ENCODE measurements around the gene YWHAG. TPM values are rescaled to one million over a fixed set of nuclear protein-coding genes. Genes with fewer than 3 reads are reported as not detected.
"Not testable (repeated sequence)": the region's sequence is repeated elsewhere in the genome, so short reads cannot be mapped to it uniquely, and the experiment has no call there.

Gene YWHAG
- total RNA-seq, 2 experiments from 2014 or later, result 140 to 144 TPM

GRCh38 chr7:76346097-76346496 is 12.7 kb downstream of the YWHAG start:
- ATAC-seq (no peak), DNase-seq (no peak)
- peaks cover 79% of the 10 kb centered on the region for H3K4me1 Mint-ChIP-seq
- H3K9me3 Mint-ChIP-seq (ENCODE audit: low read depth), result no peaks in the 10 kb centered on the region
- H3K36me3 Mint-ChIP-seq (ENCODE audit: low read depth), result peaks cover 77% of the 10 kb centered on the region
- H3K4me3 Mint-ChIP-seq, result no peak overlapping the region
- peak overlapping the region; percentile 14 for H3K27ac Mint-ChIP-seq
- ChIA-PET CTCF (no interaction called here), POLR2A (no interaction called here)
- no peaks in the 10 kb centered on the region for H3K27me3 Mint-ChIP-seq
- intact Hi-C loops (cut with DNase I, micrococcal nuclease), result no loop called here

GRCh38 chr7:76343931-76344321 is 14.9 kb downstream of the YWHAG start:
- H3K36me3 Mint-ChIP-seq (ENCODE audit: low read depth), result peaks cover 70% of the 10 kb centered on the region
- H3K4me3 Mint-ChIP-seq, result no peak overlapping the region
- ChIA-PET CTCF (interaction anchor here (0.6 to 2.0 kb wide), 4 partner anchors 9 to 26 kb away, joined by 3 to 6 read pairs (median 6); partner anchors contain the start of gene YWHAG), POLR2A (interaction anchor here (1.0 to 1.6 kb wide), 2 partner anchors 11 to 15 kb away, joined by 3 to 10 read pairs; partner anchors contain the start of gene YWHAG)
- no peaks in the 10 kb centered on the region for H3K27me3 Mint-ChIP-seq
- peaks cover 72% of the 10 kb centered on the region for H3K4me1 Mint-ChIP-seq
- DNase-seq (no peak), ATAC-seq (no peak)
- H3K9me3 Mint-ChIP-seq (ENCODE audit: low read depth), result no peaks in the 10 kb centered on the region
- peak overlapping the region; percentile 34 for H3K27ac Mint-ChIP-seq
- intact Hi-C loops (cut with DNase I, micrococcal nuclease), result loop anchor here (1.0 kb wide), 3 partner anchors 14 to 26 kb away; partner anchors contain the start of gene YWHAG (in 1 of the 2)

- Mint-ChIP-seq H3K4me3 (no peak overlapping the region), H3K9me3 (ENCODE audit: low read depth) (no peaks in the 10 kb centered on the region), H3K27ac (peak overlapping the region; percentile 34), H3K27me3 (no peaks in the 10 kb centered on the region), H3K36me3 (ENCODE audit: low read depth) (peaks cover 71% of the 10 kb centered on the region), H3K4me1 (peaks cover 74% of the 10 kb centered on the region)
- peak; percentile 96 for ATAC-seq
- ChIA-PET CTCF (interaction anchor here (0.6 to 2.0 kb wide), 4 partner anchors 9 to 25 kb away, joined by 3 to 6 read pairs (median 6); partner anchors contain the start of gene YWHAG), POLR2A (interaction anchor here (0.6 to 1.6 kb wide), 3 partner anchors 11 to 17 kb away, joined by 3 to 10 read pairs (median 3); partner anchors contain the start of gene YWHAG)
- peak; percentile 46 for DNase-seq
- intact Hi-C loops (cut with DNase I, micrococcal nuclease), result loop anchor here (1.0 kb wide), 3 partner anchors 15 to 25 kb away; partner anchors contain the start of gene YWHAG (in 1 of the 2)
Measured at GRCh38 chr7:76343294-76343930, 15.4 kb downstream of the YWHAG start.

GRCh38 chr7:76342222-76342621 is 16.6 kb downstream of the YWHAG start:
- H3K9me3 Mint-ChIP-seq (ENCODE audit: low read depth), result no peaks in the 10 kb centered on the region
- intact Hi-C loops (cut with DNase I, micrococcal nuclease), result no loop called here
- peaks cover 72% of the 10 kb centered on the region for H3K4me1 Mint-ChIP-seq
- no peaks in the 10 kb centered on the region for H3K27me3 Mint-ChIP-seq
- ChIA-PET CTCF (interaction anchor here (1.0 kb wide), 1 partner anchor 8 kb away, joined by 3 read pairs; no protein-coding TSS in a partner anchor), POLR2A (interaction anchor here (0.8 kb wide), 1 partner anchor 12 kb away, joined by 3 read pairs; no protein-coding TSS in a partner anchor)
- H3K27ac Mint-ChIP-seq, result no peak overlapping the region
- ATAC-seq (no peak), DNase-seq (no peak)
- no peak overlapping the region for H3K4me3 Mint-ChIP-seq
- H3K36me3 Mint-ChIP-seq (ENCODE audit: low read depth), result peaks cover 72% of the 10 kb centered on the region

GRCh38 chr7:76340617-76341131 is 18.1 kb downstream of the YWHAG start:
- intact Hi-C loops (cut with DNase I, micrococcal nuclease), result no loop called here
- H3K36me3 Mint-ChIP-seq (ENCODE audit: low read depth), result peaks cover 66% of the 10 kb centered on the region
- DNase-seq (no peak), ATAC-seq (no peak)
- peak overlapping the region; percentile 44 for H3K27ac Mint-ChIP-seq
- no peak overlapping the region for H3K4me3 Mint-ChIP-seq
- peaks cover 70% of the 10 kb centered on the region for H3K4me1 Mint-ChIP-seq
- no peaks in the 10 kb centered on the region for H3K27me3 Mint-ChIP-seq
- no peaks in the 10 kb centered on the region for H3K9me3 Mint-ChIP-seq (ENCODE audit: low read depth)
- ChIA-PET CTCF (no interaction called here), POLR2A (no interaction called here)

- Mint-ChIP-seq H3K36me3 (ENCODE audit: low read depth) (peaks cover 53% of the 10 kb centered on the region), H3K27ac (peak overlapping the region; percentile 51), H3K9me3 (ENCODE audit: low read depth) (no peaks in the 10 kb centered on the region), H3K4me1 (peaks cover 59% of the 10 kb centered on the region), H3K4me3 (no peak overlapping the region), H3K27me3 (no peaks in the 10 kb centered on the region)
- intact Hi-C loops (cut with DNase I, micrococcal nuclease), result no loop called here
- ChIA-PET CTCF (no interaction called here), POLR2A (no interaction called here)
- ATAC-seq (no peak), DNase-seq (no peak)
Measured at GRCh38 chr7:76338298-76339084, 20.3 kb downstream of the YWHAG start.

- intact Hi-C loops (cut with DNase I, micrococcal nuclease), result no loop called here
- no peak overlapping the region for H3K27ac Mint-ChIP-seq
- DNase-seq, result no peak
- H3K4me3 Mint-ChIP-seq, result no peak overlapping the region
- ATAC-seq, result no peak
- CTCF ChIA-PET, result interaction anchor here (0.9 kb wide), 1 partner anchor 18 kb away, joined by 3 read pairs; no protein-coding TSS in a partner anchor
- peaks cover 48% of the 10 kb centered on the region for H3K36me3 Mint-ChIP-seq (ENCODE audit: low read depth)
- POLR2A ChIA-PET, result no interaction called here
- no peaks in the 10 kb centered on the region for H3K27me3 Mint-ChIP-seq
- H3K4me1 Mint-ChIP-seq, result peaks cover 47% of the 10 kb centered on the region
- H3K9me3 Mint-ChIP-seq (ENCODE audit: low read depth), result no peaks in the 10 kb centered on the region
Measured at GRCh38 chr7:76337147-76337546, 21.6 kb downstream of the YWHAG start.

GRCh38 chr7:76336094-76336493 is 22.7 kb downstream of the YWHAG start:
- CTCF ChIA-PET, result interaction anchor here (1.1 to 1.3 kb wide), 2 partner anchors 16 to 22 kb away, joined by 3 to 5 read pairs; no protein-coding TSS in a partner anchor
- peaks cover 46% of the 10 kb centered on the region for H3K36me3 Mint-ChIP-seq (ENCODE audit: low read depth)
- no peaks in the 10 kb centered on the region for H3K27me3 Mint-ChIP-seq
- H3K4me1 Mint-ChIP-seq, result peaks cover 42% of the 10 kb centered on the region
- no peak overlapping the region for H3K4me3 Mint-ChIP-seq
- no peak overlapping the region for H3K27ac Mint-ChIP-seq
- no peak for DNase-seq
- H3K9me3 Mint-ChIP-seq (ENCODE audit: low read depth), result no peaks in the 10 kb centered on the region
- intact Hi-C loops (cut with DNase I, micrococcal nuclease), result no loop called here
- ATAC-seq, result no peak
- POLR2A ChIA-PET, result no interaction called here

- ATAC-seq; H3K9me3 Mint-ChIP-seq (ENCODE audit: low read depth); H3K4me3 Mint-ChIP-seq; DNase-seq; POLR2A ChIA-PET; intact Hi-C loops (cut with DNase I, micrococcal nuclease); H3K27ac Mint-ChIP-seq; H3K27me3 Mint-ChIP-seq: not testable (repeated sequence)
- peaks cover 36% of the 10 kb centered on the region for H3K4me1 Mint-ChIP-seq
- H3K36me3 Mint-ChIP-seq (ENCODE audit: low read depth), result peaks cover 44% of the 10 kb centered on the region
- CTCF ChIA-PET, result interaction anchor here (1.1 to 1.3 kb wide), 2 partner anchors 17 to 21 kb away, joined by 3 to 5 read pairs; no protein-coding TSS in a partner anchor
Measured at GRCh38 chr7:76335417-76335816, 23.4 kb downstream of the YWHAG start.

GRCh38 chr7:76334320-76334967 is 24.3 kb downstream of the YWHAG start:
- ChIA-PET POLR2A (no interaction called here), CTCF (no interaction called here)
- no peak for DNase-seq
- H3K27me3 Mint-ChIP-seq, result no peaks in the 10 kb centered on the region
- no peak for ATAC-seq
- no peak overlapping the region for H3K27ac Mint-ChIP-seq
- peaks cover 44% of the 10 kb centered on the region for H3K36me3 Mint-ChIP-seq (ENCODE audit: low read depth)
- intact Hi-C loops (cut with DNase I, micrococcal nuclease), result no loop called here
- H3K4me1 Mint-ChIP-seq, result peaks cover 33% of the 10 kb centered on the region
- no peak overlapping the region for H3K4me3 Mint-ChIP-seq
- H3K9me3 Mint-ChIP-seq (ENCODE audit: low read depth), result no peaks in the 10 kb centered on the region

- peaks cover 51% of the 10 kb centered on the region for H3K36me3 Mint-ChIP-seq (ENCODE audit: low read depth)
- ChIA-PET CTCF (interaction anchor here (1.4 kb wide), 1 partner anchor 26 kb away, joined by 3 read pairs; the partner anchor contains the start of gene YWHAG), POLR2A (no interaction called here)
- no peak for DNase-seq
- no peaks in the 10 kb centered on the region for H3K27me3 Mint-ChIP-seq
- H3K4me3 Mint-ChIP-seq, result no peak overlapping the region
- peaks cover 38% of the 10 kb centered on the region for H3K4me1 Mint-ChIP-seq
- ATAC-seq, result no peak
- peak overlapping the region; percentile 11 for H3K27ac Mint-ChIP-seq
- H3K9me3 Mint-ChIP-seq (ENCODE audit: low read depth), result no peaks in the 10 kb centered on the region
- intact Hi-C loops (cut with DNase I, micrococcal nuclease), result no loop called here
Measured at GRCh38 chr7:76333511-76334101, 25.2 kb downstream of the YWHAG start.
